Activated B cell treated with CpG ODN at 0.5 μM for 24 hours (primary cell): ENCODE results near the gene PAN2. TPM values are rescaled to one million over a fixed set of nuclear protein-coding genes. Genes with fewer than 3 reads are reported as not detected.

Experiments
- ATAC-seq: fragments of 200-7000 bp; cut with Tn5 transposase; one replicate; pipeline ENCODE4 v1.10.0; 2021; ENCODE audit warnings: low read depth, mild to moderate bottlenecking, moderate library complexity
- CTCF ChIA-PET: fragments of 350-600 bp; sonication (Branson Sonifier 250); formaldehyde crosslinking; loops from one replicate; lab custom pipeline; 2021; ENCODE audit warnings: antibody characterized with exemption; lab: Charles Lee
- POLR2A ChIA-PET: fragments of 350-600 bp; sonication (Branson Sonifier 250); formaldehyde crosslinking; loops from one replicate; lab custom pipeline; 2021; ENCODE audit warnings: antibody characterized with exemption; lab: Charles Lee
- DNase-seq: peaks from one replicate; pipeline ENCODE4 v3.0.0; 2022
- H3K27ac Mint-ChIP-seq: one replicate; pipeline ENCODE4 v1.8.0; 2020; ENCODE audit warnings: mixed read lengths
- H3K27me3 Mint-ChIP-seq: one replicate; pipeline ENCODE4 v1.8.0; 2021; ENCODE audit warnings: mixed read lengths
- H3K36me3 Mint-ChIP-seq: one replicate; pipeline ENCODE4 v1.8.0; 2021; ENCODE audit warnings: low read depth, mixed read lengths
- H3K4me1 Mint-ChIP-seq: one replicate; pipeline ENCODE4 v1.8.0; 2021; ENCODE audit warnings: mixed read lengths
- H3K4me3 Mint-ChIP-seq: one replicate; pipeline ENCODE4 v1.8.0; 2020; ENCODE audit warnings: mild to moderate bottlenecking, mixed read lengths
- H3K9me3 Mint-ChIP-seq: one replicate; pipeline ENCODE4 v1.8.0; 2020; ENCODE audit warnings: mixed read lengths
- intact Hi-C: fragments of 100-400 bp; cut with micrococcal nuclease; formaldehyde crosslinking; loops from one replicate; pipeline ENCODE4 v1.15.1; 2024
- total RNA-seq: library from RNA; stranded (reverse); gene quantifications from 2 replicates; pipeline ENCODE4 v1.2.3, GENCODE V29; 2022
- TF ChIP-seq, protein P1 (sequence below): fragments of 200-600 bp; IDR thresholded peaks from one replicate; pipeline ENCODE4 v1.8.0; 2022; ENCODE audit warnings: antibody characterized with exemption, mild to moderate bottlenecking

The PAN2 gene
- total RNA-seq, 1 donor from 2014 or later, result 98.9 TPM

GRCh38 chr12:56311003-56311402 is 22.8 kb downstream of the PAN2 start:
- H3K27ac Mint-ChIP-seq, result no peak overlapping the region
- ChIA-PET CTCF (interaction anchor here (0.6 to 0.8 kb wide), 2 partner anchors 42 to 153 kb away, joined by 3 read pairs; no protein-coding TSS in a partner anchor), POLR2A (interaction anchor here (0.8 kb wide), 1 partner anchor 153 kb away, joined by 4 read pairs; no protein-coding TSS in a partner anchor)
- no peaks in the 10 kb centered on the region for H3K27me3 Mint-ChIP-seq
- peaks cover 53% of the 10 kb centered on the region for H3K36me3 Mint-ChIP-seq
- ATAC-seq (no peak), DNase-seq (no peak)
- H3K9me3 Mint-ChIP-seq, result no peaks in the 10 kb centered on the region
- TF ChIP-seq, protein P1, sequence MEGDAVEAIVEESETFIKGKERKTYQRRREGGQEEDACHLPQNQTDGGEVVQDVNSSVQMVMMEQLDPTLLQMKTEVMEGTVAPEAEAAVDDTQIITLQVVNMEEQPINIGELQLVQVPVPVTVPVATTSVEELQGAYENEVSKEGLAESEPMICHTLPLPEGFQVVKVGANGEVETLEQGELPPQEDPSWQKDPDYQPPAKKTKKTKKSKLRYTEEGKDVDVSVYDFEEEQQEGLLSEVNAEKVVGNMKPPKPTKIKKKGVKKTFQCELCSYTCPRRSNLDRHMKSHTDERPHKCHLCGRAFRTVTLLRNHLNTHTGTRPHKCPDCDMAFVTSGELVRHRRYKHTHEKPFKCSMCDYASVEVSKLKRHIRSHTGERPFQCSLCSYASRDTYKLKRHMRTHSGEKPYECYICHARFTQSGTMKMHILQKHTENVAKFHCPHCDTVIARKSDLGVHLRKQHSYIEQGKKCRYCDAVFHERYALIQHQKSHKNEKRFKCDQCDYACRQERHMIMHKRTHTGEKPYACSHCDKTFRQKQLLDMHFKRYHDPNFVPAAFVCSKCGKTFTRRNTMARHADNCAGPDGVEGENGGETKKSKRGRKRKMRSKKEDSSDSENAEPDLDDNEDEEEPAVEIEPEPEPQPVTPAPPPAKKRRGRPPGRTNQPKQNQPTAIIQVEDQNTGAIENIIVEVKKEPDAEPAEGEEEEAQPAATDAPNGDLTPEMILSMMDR, result no peak
- H3K4me3 Mint-ChIP-seq, result no peak overlapping the region
- intact Hi-C loops, result no loop called here
- H3K4me1 Mint-ChIP-seq, result peaks cover 16% of the 10 kb centered on the region

GRCh38 chr12:56308714-56309113 is 25.1 kb downstream of the PAN2 start:
- DNase-seq (no peak), ATAC-seq (no peak)
- ChIA-PET POLR2A (interaction anchor here (0.5 to 1.1 kb wide), 3 partner anchors 25 to 42 kb away, joined by 3 read pairs; partner anchors contain the start of genes COQ10A and PAN2), CTCF (no interaction called here)
- no peaks in the 10 kb centered on the region for H3K4me1 Mint-ChIP-seq
- no peak overlapping the region for H3K4me3 Mint-ChIP-seq
- intact Hi-C loops, result no loop called here
- no peaks in the 10 kb centered on the region for H3K27me3 Mint-ChIP-seq
- H3K36me3 Mint-ChIP-seq, result peaks cover 47% of the 10 kb centered on the region
- no peaks in the 10 kb centered on the region for H3K9me3 Mint-ChIP-seq
- TF ChIP-seq, protein P1, result no peak
- no peak overlapping the region for H3K27ac Mint-ChIP-seq

- peaks cover 1% of the 10 kb centered on the region for H3K4me1 Mint-ChIP-seq
- H3K36me3 Mint-ChIP-seq, result peaks cover 44% of the 10 kb centered on the region
- H3K4me3 Mint-ChIP-seq, result no peak overlapping the region
- TF ChIP-seq, protein P1, result no peak
- no peaks in the 10 kb centered on the region for H3K9me3 Mint-ChIP-seq
- ChIA-PET CTCF (no interaction called here), POLR2A (interaction anchor here (0.5 to 1.0 kb wide), 2 partner anchors 9 to 18 kb away, joined by 3 to 4 read pairs; partner anchors contain the start of gene CNPY2)
- intact Hi-C loops, result no loop called here
- DNase-seq (no peak), ATAC-seq (no peak)
- no peak overlapping the region for H3K27ac Mint-ChIP-seq
- no peaks in the 10 kb centered on the region for H3K27me3 Mint-ChIP-seq
Measured at GRCh38 chr12:56307221-56307965, 26.4 kb downstream of the PAN2 start.

GRCh38 chr12:56304872-56305590 is 28.8 kb downstream of the PAN2 start:
- no peak overlapping the region for H3K4me3 Mint-ChIP-seq
- intact Hi-C loops, result no loop called here

More at GRCh38 chr12:56304872-56305590, 28.8 kb downstream of the PAN2 start:
- ChIA-PET POLR2A (no interaction called here), CTCF (no interaction called here)
- Mint-ChIP-seq H3K27ac (no peak overlapping the region), H3K4me1 (peaks cover 23% of the 10 kb centered on the region), H3K9me3 (no peaks in the 10 kb centered on the region), H3K36me3 (peaks cover 30% of the 10 kb centered on the region), H3K27me3 (no peaks in the 10 kb centered on the region)
- TF ChIP-seq, protein P1, result no peak
- DNase-seq (no peak), ATAC-seq (no peak)
